Measurements from ENCODE around the gene GPR153. TPM values are rescaled to one million over a fixed set of nuclear protein-coding genes. Genes with fewer than 3 reads are reported as not detected.

Gene GPR153
- polyA plus RNA-seq, 4 donors: 6.5 to 34.9 (median 22.3) TPM

DNA sequence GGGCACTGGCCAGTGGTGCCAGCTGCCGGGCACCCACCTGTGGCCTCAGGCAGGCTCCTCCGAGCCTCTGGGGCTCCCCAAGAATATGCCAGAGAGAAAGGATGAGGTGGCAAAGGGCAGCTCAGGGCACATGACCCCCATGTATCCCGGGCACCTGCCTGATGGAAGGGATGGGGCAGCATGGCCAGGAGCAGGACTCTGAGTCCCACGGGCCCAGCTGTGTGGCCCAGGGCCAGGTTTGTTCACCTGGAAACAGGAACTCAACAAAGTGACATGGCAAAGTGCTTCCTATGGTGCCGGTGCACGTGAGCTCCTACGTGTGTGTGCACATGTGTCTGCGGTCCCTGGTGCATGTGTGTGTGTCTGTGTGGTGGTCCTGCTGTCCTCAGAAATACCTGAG is 9.5 kb upstream of the GPR153 start:
- Histone ChIP-seq H3K27ac (ENCODE audit: low read depth in 1 of 3, low read length in 2 of 3) (peak overlapping the region in 2 of 3 donors; percentile 78 to 79), H3K4me3 (ENCODE audit: low read depth in 1 of 3, low read length in 3 of 3) (no peak overlapping the region), H3K4me1 (ENCODE audit: control insufficient read depth in 3 of 3, insufficient read depth in 2 of 3, low read depth in 1 of 3, low read length in 2 of 3) (peaks cover 0 to 55% (median 10%) of the 10 kb centered on the region in 3 donors), H3K36me3 (ENCODE audit: control insufficient read depth in 3 of 3, insufficient read depth in 2 of 3, low read depth in 1 of 3, low read length in 3 of 3) (peaks cover 2 to 30% (median 3%) of the 10 kb centered on the region in 3 donors), H3K27me3 (ENCODE audit: control insufficient read depth in 3 of 3, insufficient read depth in 3 of 3, low read length in 3 of 3) (no peaks in the 10 kb centered on the region), H3K9me3 (ENCODE audit: control insufficient read depth in 2 of 2, insufficient read depth in 1 of 2, low read depth in 1 of 2, low read length in 1 of 2) (no peaks in the 10 kb centered on the region)
- FAIRE-seq: no peak
- DNase-seq: peak in 1 of 2 donors; percentile 52
- 16 to 48% (median 38%) methylated on average over 8 of the region's 8 CpGs for WGBS, 3 donors

DNA sequence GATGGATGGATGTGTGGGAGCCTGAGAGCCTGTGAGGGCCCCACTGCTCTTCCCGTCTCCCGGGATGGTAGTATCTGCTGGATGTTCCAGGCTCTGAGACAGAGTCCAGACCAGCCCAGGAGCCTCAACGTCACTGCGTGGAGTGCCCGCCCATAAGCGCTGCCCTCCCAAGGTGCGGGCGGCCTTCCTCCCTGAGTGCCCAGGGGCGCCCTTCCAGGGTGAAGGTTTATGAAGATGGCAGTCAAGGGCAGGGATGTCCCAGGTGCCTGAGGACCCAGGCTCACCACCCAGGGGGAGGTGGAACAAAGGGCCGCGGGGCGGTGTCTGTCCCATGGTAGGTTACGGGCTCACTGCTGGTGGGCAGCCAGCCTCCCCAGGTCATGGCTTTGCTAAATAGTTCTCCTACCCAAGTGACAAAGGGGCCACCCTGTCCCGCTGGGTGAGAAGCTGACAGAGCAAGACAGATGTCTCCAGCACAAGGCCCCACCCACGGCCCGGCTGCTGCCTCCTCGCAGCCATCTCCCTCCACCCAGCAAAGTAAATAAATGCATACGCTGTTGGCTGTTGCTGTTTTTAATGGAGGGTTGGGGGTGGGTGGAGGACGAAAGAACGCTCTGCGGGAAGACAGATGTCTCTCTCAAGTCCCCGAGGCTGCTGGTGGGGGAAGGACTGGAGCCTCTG is 9.0 kb upstream of the GPR153 start:
- peak; percentile 59 to 72 for DNase-seq
- H3K27ac ChIP-seq (ENCODE audit: low read depth in 1 of 3, low read length in 2 of 3): peak overlapping the region in 2 of 3 donors; percentile 78 to 79
- WGBS, 3 donors: 56 to 63% (median 61%) methylated on average over 21 to 22 of the region's 22 CpGs
- no peak overlapping the region for H3K4me3 ChIP-seq (ENCODE audit: low read depth in 1 of 3, low read length in 3 of 3)
- peaks cover 2 to 27% (median 3%) of the 10 kb centered on the region in 3 donors for H3K36me3 ChIP-seq (ENCODE audit: control insufficient read depth in 3 of 3, insufficient read depth in 2 of 3, low read depth in 1 of 3, low read length in 3 of 3)
- H3K4me1 ChIP-seq (ENCODE audit: control insufficient read depth in 3 of 3, insufficient read depth in 2 of 3, low read depth in 1 of 3, low read length in 2 of 3): peaks cover 0 to 57% (median 10%) of the 10 kb centered on the region in 3 donors
- no peaks in the 10 kb centered on the region for H3K27me3 ChIP-seq (ENCODE audit: control insufficient read depth in 3 of 3, insufficient read depth in 3 of 3, low read length in 3 of 3)
- FAIRE-seq: no peak
- no peaks in the 10 kb centered on the region for H3K9me3 ChIP-seq (ENCODE audit: control insufficient read depth in 2 of 2, insufficient read depth in 1 of 2, low read depth in 1 of 2, low read length in 1 of 2)

DNA sequence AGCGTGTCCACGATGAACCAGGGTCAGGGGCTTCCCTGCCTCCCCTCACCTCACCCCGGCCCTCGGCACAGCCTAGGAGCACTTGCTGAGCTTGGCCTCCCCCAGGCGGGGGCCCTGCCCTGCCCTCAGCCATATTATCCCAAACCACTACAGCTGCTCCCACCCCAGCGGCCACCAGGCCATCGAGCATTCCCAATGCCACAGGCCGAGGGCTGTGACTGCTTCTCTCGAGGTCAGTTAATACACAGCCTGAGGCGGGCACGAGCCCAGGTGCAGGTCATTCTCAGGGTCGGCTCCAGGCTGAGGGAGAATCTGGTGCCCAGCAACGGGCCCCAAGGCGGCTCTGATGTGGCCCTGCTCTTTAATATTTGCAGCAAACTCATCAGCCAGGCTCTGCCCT is 8.4 kb upstream of the GPR153 start:
- no peak for DNase-seq
- Histone ChIP-seq H3K9me3 (ENCODE audit: control insufficient read depth in 2 of 2, insufficient read depth in 1 of 2, low read depth in 1 of 2, low read length in 1 of 2) (no peaks in the 10 kb centered on the region), H3K36me3 (ENCODE audit: control insufficient read depth in 3 of 3, insufficient read depth in 2 of 3, low read depth in 1 of 3, low read length in 3 of 3) (peaks cover 2 to 27% (median 3%) of the 10 kb centered on the region in 3 donors), H3K27me3 (ENCODE audit: control insufficient read depth in 3 of 3, insufficient read depth in 3 of 3, low read length in 3 of 3) (no peaks in the 10 kb centered on the region), H3K4me1 (ENCODE audit: control insufficient read depth in 3 of 3, insufficient read depth in 2 of 3, low read depth in 1 of 3, low read length in 2 of 3) (peaks cover 0 to 57% (median 10%) of the 10 kb centered on the region in 3 donors), H3K27ac (ENCODE audit: low read depth in 1 of 3, low read length in 2 of 3) (peak overlapping the region in 1 of 3 donors; percentile 78), H3K4me3 (ENCODE audit: low read depth in 1 of 3, low read length in 3 of 3) (no peak overlapping the region)
- WGBS, 3 donors: 87 to 95% (median 92%) methylated on average over 14 of the region's 14 CpGs
- FAIRE-seq: no peak

DNA sequence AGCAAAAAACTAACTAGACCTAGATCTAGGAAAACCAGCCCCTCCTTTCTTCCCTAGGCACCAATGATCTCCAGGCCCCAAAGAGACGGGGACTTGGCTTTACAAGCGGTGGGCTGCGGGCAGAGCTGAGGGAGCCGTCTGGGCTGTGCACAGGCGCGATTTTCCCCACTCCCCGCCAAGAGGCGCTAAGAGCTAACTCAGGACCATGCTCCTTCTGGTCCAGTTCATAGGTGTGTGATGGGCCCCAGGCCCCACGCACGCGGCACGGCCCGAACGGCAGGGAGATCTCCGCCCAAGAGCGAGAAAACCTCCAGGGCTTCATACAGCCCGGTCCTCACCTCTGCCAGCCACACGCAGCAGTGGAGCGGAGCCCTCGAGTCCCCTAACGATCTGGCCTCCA is 7.5 kb upstream of the GPR153 start:
- 91 to 95% (median 92%) methylated on average over 21 of the region's 21 CpGs for WGBS, 3 donors
- no peak overlapping the region for H3K27ac ChIP-seq (ENCODE audit: low read depth in 1 of 3, low read length in 2 of 3)
- peaks cover 0 to 59% (median 10%) of the 10 kb centered on the region in 3 donors for H3K4me1 ChIP-seq (ENCODE audit: control insufficient read depth in 3 of 3, insufficient read depth in 2 of 3, low read depth in 1 of 3, low read length in 2 of 3)
- no peak for FAIRE-seq
- H3K36me3 ChIP-seq (ENCODE audit: control insufficient read depth in 3 of 3, insufficient read depth in 2 of 3, low read depth in 1 of 3, low read length in 3 of 3): peaks cover 2 to 28% (median 3%) of the 10 kb centered on the region in 3 donors
- no peaks in the 10 kb centered on the region for H3K9me3 ChIP-seq (ENCODE audit: control insufficient read depth in 2 of 2, insufficient read depth in 1 of 2, low read depth in 1 of 2, low read length in 1 of 2)
- DNase-seq: no peak
- no peak overlapping the region for H3K4me3 ChIP-seq (ENCODE audit: low read depth in 1 of 3, low read length in 3 of 3)
- H3K27me3 ChIP-seq (ENCODE audit: control insufficient read depth in 3 of 3, insufficient read depth in 3 of 3, low read length in 3 of 3): no peaks in the 10 kb centered on the region

DNA sequence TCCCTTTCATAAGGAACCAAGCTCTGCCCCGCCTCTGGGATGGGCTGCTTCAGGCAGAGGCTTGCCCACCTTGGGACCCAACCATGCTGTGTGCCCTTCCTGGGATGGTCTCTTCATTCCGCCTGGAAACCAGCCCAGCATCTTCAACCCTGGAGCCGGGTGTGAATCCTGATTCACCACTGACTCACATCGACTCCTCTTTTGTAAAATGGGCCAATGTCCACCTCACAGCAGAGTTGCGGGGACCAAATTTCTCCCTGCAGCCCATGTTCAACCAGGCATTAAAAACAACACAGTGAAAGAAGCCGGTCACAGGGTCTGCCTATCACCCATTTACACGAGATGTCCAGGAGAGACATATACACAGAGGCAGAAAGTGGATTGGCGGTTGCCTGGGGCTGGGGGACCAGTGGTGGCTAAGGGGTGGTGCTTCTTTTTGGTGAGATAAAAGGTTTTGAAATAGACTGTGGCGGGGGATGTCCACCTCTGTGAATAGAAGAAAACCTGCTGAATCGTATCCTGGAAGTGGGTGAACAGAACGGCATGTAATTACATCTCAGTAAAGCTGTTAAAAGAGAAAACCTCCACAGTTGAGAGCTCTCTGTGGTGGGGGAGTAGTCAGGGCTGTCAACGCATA is 6.9 kb upstream of the GPR153 start:
- no peak overlapping the region for H3K4me3 ChIP-seq (ENCODE audit: low read depth in 1 of 3, low read length in 3 of 3)
- H3K4me1 ChIP-seq (ENCODE audit: control insufficient read depth in 3 of 3, insufficient read depth in 2 of 3, low read depth in 1 of 3, low read length in 2 of 3): peaks cover 0 to 59% (median 10%) of the 10 kb centered on the region in 3 donors
- H3K36me3 ChIP-seq (ENCODE audit: control insufficient read depth in 3 of 3, insufficient read depth in 2 of 3, low read depth in 1 of 3, low read length in 3 of 3): peaks cover 2 to 27% (median 3%) of the 10 kb centered on the region in 3 donors
- no peaks in the 10 kb centered on the region for H3K9me3 ChIP-seq (ENCODE audit: control insufficient read depth in 2 of 2, insufficient read depth in 1 of 2, low read depth in 1 of 2, low read length in 1 of 2)
- DNase-seq: no peak
- WGBS, 3 donors: 90 to 93% (median 91%) methylated on average over 12 of the region's 12 CpGs
- FAIRE-seq: no peak
- H3K27ac ChIP-seq (ENCODE audit: low read depth in 1 of 3, low read length in 2 of 3): no peak overlapping the region
- H3K27me3 ChIP-seq (ENCODE audit: control insufficient read depth in 3 of 3, insufficient read depth in 3 of 3, low read length in 3 of 3): no peaks in the 10 kb centered on the region

DNA sequence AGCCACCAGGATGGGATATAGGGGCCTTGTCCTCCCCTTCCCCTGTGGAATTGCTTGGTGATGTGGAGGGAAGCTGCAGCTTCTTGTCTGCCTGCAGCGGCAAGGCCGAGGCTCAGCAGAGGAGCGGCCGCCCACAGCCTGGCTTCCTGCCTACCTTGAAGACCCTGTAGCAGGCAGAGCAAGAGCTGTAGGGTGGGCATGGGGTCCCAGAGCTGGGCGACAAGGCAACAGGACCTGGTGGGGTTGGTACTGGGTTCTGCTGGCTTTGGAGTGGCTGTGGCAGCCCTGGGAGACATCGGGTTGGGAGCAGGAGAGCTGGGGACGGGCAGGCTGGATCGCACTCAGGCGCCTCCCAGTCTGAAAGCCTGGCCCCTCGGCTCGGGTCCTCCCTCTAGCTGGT is 5.7 kb upstream of the GPR153 start:
- FAIRE-seq (no peak), DNase-seq (no peak)
- H3K36me3 ChIP-seq (ENCODE audit: control insufficient read depth in 3 of 3, insufficient read depth in 2 of 3, low read depth in 1 of 3, low read length in 3 of 3): peaks cover 2 to 27% (median 3%) of the 10 kb centered on the region in 3 donors
- no peak overlapping the region for H3K4me3 ChIP-seq (ENCODE audit: low read depth in 1 of 3, low read length in 3 of 3)
- WGBS, 3 donors: 89 to 95% (median 95%) methylated on average over 11 of the region's 11 CpGs
- no peaks in the 10 kb centered on the region for H3K9me3 ChIP-seq (ENCODE audit: control insufficient read depth in 2 of 2, insufficient read depth in 1 of 2, low read depth in 1 of 2, low read length in 1 of 2)
- no peak overlapping the region for H3K27ac ChIP-seq (ENCODE audit: low read depth in 1 of 3, low read length in 2 of 3)
- peaks cover 0 to 59% (median 7%) of the 10 kb centered on the region in 3 donors for H3K4me1 ChIP-seq (ENCODE audit: control insufficient read depth in 3 of 3, insufficient read depth in 2 of 3, low read depth in 1 of 3, low read length in 2 of 3)
- no peaks in the 10 kb centered on the region for H3K27me3 ChIP-seq (ENCODE audit: control insufficient read depth in 3 of 3, insufficient read depth in 3 of 3, low read length in 3 of 3)

DNA sequence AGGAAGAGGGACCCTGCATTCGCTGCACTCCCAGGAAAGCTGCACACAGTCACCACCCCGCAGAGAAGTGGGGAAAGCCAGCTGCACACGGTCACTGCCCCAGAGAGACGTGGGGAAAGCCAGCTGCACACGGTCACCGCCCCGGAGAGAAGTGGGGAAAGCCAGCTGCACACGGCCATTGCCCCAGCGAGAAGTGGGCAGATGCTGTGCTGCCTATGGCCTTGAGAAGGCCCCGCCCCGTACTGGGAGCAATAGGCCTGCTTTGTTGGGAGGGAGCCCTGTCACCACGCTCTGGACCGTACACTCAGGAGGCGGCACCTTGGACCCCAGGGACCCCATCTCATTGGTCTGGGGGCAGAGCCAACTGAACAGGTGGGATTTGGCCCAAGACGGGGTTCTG is 4.3 kb upstream of the GPR153 start:
- Histone ChIP-seq H3K9me3 (ENCODE audit: control insufficient read depth in 2 of 2, insufficient read depth in 1 of 2, low read depth in 1 of 2, low read length in 1 of 2) (no peaks in the 10 kb centered on the region), H3K27me3 (ENCODE audit: control insufficient read depth in 3 of 3, insufficient read depth in 3 of 3, low read length in 3 of 3) (no peaks in the 10 kb centered on the region), H3K4me1 (ENCODE audit: control insufficient read depth in 3 of 3, insufficient read depth in 2 of 3, low read depth in 1 of 3, low read length in 2 of 3) (peaks cover 0 to 49% (median 4%) of the 10 kb centered on the region in 3 donors), H3K36me3 (ENCODE audit: control insufficient read depth in 3 of 3, insufficient read depth in 2 of 3, low read depth in 1 of 3, low read length in 3 of 3) (peaks cover 2 to 25% (median 3%) of the 10 kb centered on the region in 3 donors), H3K4me3 (ENCODE audit: low read depth in 1 of 3, low read length in 3 of 3) (no peak overlapping the region), H3K27ac (ENCODE audit: low read depth in 1 of 3, low read length in 2 of 3) (no peak overlapping the region)
- 42 to 75% (median 64%) methylated on average over 14 to 15 of the region's 15 CpGs for WGBS, 3 donors
- FAIRE-seq (no peak), DNase-seq (peak; percentile 36 to 47)

DNA sequence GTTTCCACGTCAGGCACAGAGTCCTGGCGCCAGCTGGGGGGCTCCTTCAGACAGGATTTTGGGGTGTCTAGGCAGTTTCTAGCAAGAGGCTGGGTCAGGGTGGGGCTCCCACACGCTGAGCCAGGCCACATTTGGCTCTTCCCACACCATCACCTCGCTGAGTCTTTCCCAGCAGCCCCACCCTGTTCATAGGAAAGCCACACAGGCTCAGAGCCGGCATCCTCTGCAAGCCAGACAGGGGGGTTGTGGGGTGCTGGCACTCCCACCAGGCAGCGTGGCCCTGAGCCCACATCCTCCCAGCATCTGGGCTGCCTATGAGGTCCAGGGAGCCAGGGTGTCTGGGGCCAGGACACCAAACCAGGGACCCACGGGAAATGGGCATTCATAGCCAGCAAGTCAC is 2.8 kb upstream of the GPR153 start:
- peaks cover 0 to 45% (median 1%) of the 10 kb centered on the region in 3 donors for H3K4me1 ChIP-seq (ENCODE audit: control insufficient read depth in 3 of 3, insufficient read depth in 2 of 3, low read depth in 1 of 3, low read length in 2 of 3)
- H3K9me3 ChIP-seq (ENCODE audit: control insufficient read depth in 2 of 2, insufficient read depth in 1 of 2, low read depth in 1 of 2, low read length in 1 of 2): no peaks in the 10 kb centered on the region
- WGBS, 3 donors: 73 to 79% (median 78%) methylated on average over 7 of the region's 7 CpGs
- FAIRE-seq: no peak
- H3K27me3 ChIP-seq (ENCODE audit: control insufficient read depth in 3 of 3, insufficient read depth in 3 of 3, low read length in 3 of 3): no peaks in the 10 kb centered on the region
- no peak for DNase-seq
- no peak overlapping the region for H3K27ac ChIP-seq (ENCODE audit: low read depth in 1 of 3, low read length in 2 of 3)
- H3K36me3 ChIP-seq (ENCODE audit: control insufficient read depth in 3 of 3, insufficient read depth in 2 of 3, low read depth in 1 of 3, low read length in 3 of 3): peaks cover 2 to 23% (median 3%) of the 10 kb centered on the region in 3 donors
- H3K4me3 ChIP-seq (ENCODE audit: low read depth in 1 of 3, low read length in 3 of 3): no peak overlapping the region

All from small intestine (tissue), 7 donors.